H1 (cell line): ENCODE data around the gene ERI2. TPM values are rescaled to one million over a fixed set of nuclear protein-coding genes. Genes with fewer than 3 reads are reported as not detected.

Experiments used
- SIN3A ChIP-seq, 2 experiments: IDR thresholded peaks in 1 of 2; conservative IDR thresholded peaks in 1 of 2; 2 replicates each; pipeline ENCODE4 v1.6.1; 2011 to 2012; ENCODE audit warnings: low read length in 2 of 2, improper control_type of control experiment in 1 of 2, low read depth in 1 of 2, mild to moderate bottlenecking in 1 of 2
- TAF7 ChIP-seq: optimal IDR thresholded peaks from 2 replicates; pipeline ENCODE3; 2011; ENCODE audit warnings: low read depth, mild to moderate bottlenecking, inconsistent platforms, low read length, moderate library complexity, borderline replicate concordance
- polyA plus RNA-seq, 7 experiments: library from polyadenylated mRNA; depleted of rRNA in 3 of 7; stranded (reverse) in 5 of 7; unstranded in 2 of 7; fragments of >200 nt in 5 of 7; fragments of 200-250 nt in 2 of 7; gene quantifications; 1 replicate in 5 of 7; 2 replicates in 1 of 7; 4 replicates in 1 of 7; pipeline versions ENCODE4 v1.2.1 to v1.2.3, GENCODE V29; 2011 to 2013; ENCODE audit warnings: missing spikeins in 2 of 7, mixed read lengths in 2 of 7
- total RNA-seq: library from RNA; stranded (reverse); fragmentation: NEBNext Ultra II Directional; extraction: Animal tissue kit (Norgen Biotek cat#: 25700); gene quantifications from 2 replicates; pipeline ENCODE4 v1.2.1, GENCODE V29; 2021

Gene ERI2
- total and polyA plus RNA-seq, 2 of the 8 experiments (the other 6 are each of a cell fraction or from before 2014, with no cell fraction given) = 11.0 to 12.6 TPM

GRCh38 chr16:20853143-20853542, 46.9 kb upstream of the ERI2 start (continued):
- TF ChIP-seq SIN3A (conservative IDR thresholded peaks at IDR 0.05 in 1 of 2, IDR thresholded peaks at IDR 0.05 in 1 of 2; ENCODE audit: low read depth in 1 of 2, low read length in 2 of 2) = no peak
- TF ChIP-seq TAF7 = no peak
- TF ChIP-seq, all 59 proteins: peak for 0
